Retina (tissue), 1 donor: Measurements from ENCODE around the gene NAPEPLD.
"Not testable (repeated sequence)": the region's sequence is repeated elsewhere in the genome, so short reads cannot be mapped to it uniquely, and the experiment has no call there.

Experiments
- DNase-seq: peaks from one replicate; pipeline ENCODE4 v3.0.0-alpha.2; 2016

The NAPEPLD gene

DNA sequence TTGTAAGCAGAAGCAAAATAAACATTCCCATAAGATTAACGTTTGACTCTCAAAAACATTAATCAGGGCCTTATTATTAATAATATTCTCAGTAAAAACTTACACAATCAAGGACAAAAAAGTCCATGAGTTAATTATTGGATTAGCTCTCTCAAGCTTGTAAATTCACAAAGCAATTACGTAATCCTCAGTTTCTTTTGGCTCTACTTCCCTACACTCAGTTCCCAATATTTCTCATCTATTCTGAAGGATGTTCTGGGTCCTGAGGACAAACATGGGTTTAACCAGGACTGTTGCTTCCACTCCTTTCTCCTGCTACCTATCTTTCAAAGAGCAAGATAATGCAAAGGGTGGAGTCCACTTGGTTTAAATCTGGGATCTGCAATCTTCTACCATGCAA lies 89.4 kb downstream of the NAPEPLD start:
- no peak for DNase-seq

DNA sequence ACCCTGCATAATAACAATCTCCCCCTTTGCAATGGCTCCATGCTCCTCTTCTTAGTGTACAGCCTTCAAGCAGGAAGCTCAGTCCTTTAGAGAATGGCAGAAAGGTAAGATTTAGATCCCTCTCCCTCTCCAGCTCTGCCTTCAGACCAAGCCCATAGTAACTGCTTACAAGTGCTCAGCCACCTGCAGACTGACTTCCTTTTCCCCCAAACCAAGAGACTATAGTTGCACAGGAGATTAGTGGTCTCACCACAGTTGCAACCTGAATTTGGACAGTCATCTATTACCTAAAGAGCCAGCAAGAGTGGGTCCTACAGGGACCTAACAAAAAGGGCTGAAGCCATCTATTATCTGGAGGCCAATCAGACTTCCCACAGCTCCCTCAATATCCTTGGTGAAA lies 90.8 kb downstream of the NAPEPLD start:
- DNase-seq: no peak

DNA sequence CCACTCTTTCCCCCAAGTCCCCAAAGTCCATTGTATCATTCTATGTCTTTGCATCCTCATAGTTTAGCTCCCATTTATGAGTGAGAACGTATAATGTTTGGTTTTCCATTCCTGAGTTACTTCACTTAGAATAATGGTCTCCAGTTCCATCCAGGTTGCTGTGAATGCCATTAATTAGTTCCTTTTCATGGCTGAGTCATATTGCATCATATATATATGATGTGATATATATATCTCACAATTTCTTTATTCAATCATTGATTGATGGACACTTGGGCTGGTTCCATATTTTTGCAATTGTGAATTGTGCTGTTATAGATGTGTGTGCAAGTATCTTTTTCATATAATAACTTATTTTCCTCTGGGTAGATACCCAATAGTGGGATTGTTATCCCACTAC lies 92.9 kb downstream of the NAPEPLD start:
- DNase-seq: not testable (repeated sequence)

DNA sequence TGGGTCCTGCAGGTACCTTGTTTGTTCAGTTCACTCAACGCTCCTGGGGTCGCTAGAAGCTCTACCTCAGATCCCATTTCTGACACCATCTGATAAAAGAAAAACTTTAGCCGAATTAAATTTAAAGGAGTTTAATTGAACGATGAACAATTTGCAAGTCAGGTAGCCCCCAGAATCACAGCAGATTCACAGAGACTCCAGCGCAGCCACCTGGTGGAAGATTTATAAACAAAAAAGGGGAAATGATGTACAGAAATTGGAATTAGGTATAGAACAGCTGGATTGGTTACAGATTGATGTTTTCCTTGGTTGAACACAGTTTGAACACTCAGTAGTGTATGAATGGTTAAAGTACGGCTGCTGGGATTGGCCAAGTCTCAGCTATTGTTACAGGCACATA lies 97.4 kb downstream of the NAPEPLD start:
- no peak for DNase-seq
